Measurements from ENCODE around the gene OGFOD3. TPM values are rescaled to one million over a fixed set of nuclear protein-coding genes. Genes with fewer than 3 reads are reported as not detected.

Gene OGFOD3
- total and polyA plus RNA-seq, 2 donors (not counting 3 experiments of a cell fraction or from before 2014, with no cell fraction given), result 31.7 to 34.8 TPM

- Histone ChIP-seq H4K20me1 (replicated peaks; ENCODE audit: control insufficient read depth, extremely low read depth, insufficient read depth, low read length) (no peaks in the 10 kb centered on the region), H3K4me3 (replicated peaks in 1 of 3; ENCODE audit: insufficient read depth in 1 of 3, low read depth in 1 of 3, low read length in 3 of 3) (no peak overlapping the region), H3K4me1 (ENCODE audit: control insufficient read depth, extremely low read depth, insufficient read depth, low read length) (no peaks in the 10 kb centered on the region), H2AFZ (ENCODE audit: low read depth, low read length) (no peak overlapping the region), H3K4me2 (ENCODE audit: insufficient read depth, low read length) (no peak overlapping the region), H3K27ac (ENCODE audit: insufficient read depth, low read depth, low read length) (no peak overlapping the region), H3K27me3 (ENCODE audit: control insufficient read depth in 2 of 2, insufficient read depth in 2 of 2, low read length in 2 of 2) (no peaks in the 10 kb centered on the region), H3K9ac (replicated peaks; ENCODE audit: extremely low read depth, insufficient read depth, low read length) (no peak overlapping the region), H3K9me1 (replicated peaks; ENCODE audit: control insufficient read depth, extremely low read depth, insufficient read depth, low read length) (no peaks in the 10 kb centered on the region), H3K79me2 (ENCODE audit: control insufficient read depth, insufficient read depth, low read length) (no peaks in the 10 kb centered on the region), H3K9me3 (replicated peaks; ENCODE audit: control insufficient read depth, insufficient read depth, low read length) (no peaks in the 10 kb centered on the region), H3K36me3 (ENCODE audit: control insufficient read depth in 2 of 2, extremely low read depth in 1 of 2, insufficient read depth in 2 of 2, low read length in 2 of 2) (no peaks in the 10 kb centered on the region)
- CTCF ChIA-PET, result interaction anchor here (1.1 to 1.2 kb wide), 2 partner anchors 8 to 14 kb away, joined by 4 to 6 read pairs; no protein-coding TSS in a partner anchor
- no TSS peak for BruUV-seq (replicated peaks)
- DNase-seq (ENCODE audit: low read depth, low spot score) (no peak), FAIRE-seq (no peak)
- dilution Hi-C loops (cut with MboI; ENCODE audit: extremely low pct_ligation_motif_present, low sequenced_read_pairs) (no loop called here), intact Hi-C loops (cut with micrococcal nuclease) (loop anchor here (10.0 kb wide), 2 partner anchors 165 to 375 kb away; partner anchors contain the start of genes DCXR and RAC3)
- TF ChIP-seq GATA2 (IDR thresholded peaks at IDR 0.05; ENCODE audit: insufficient read depth, insufficient read length, low read depth, low read length), result no peak
- no peak for TF ChIP-seq FOS (IDR thresholded peaks at IDR 0.05; ENCODE audit: borderline replicate concordance, insufficient read depth, low read length)
- TF ChIP-seq POLR2A (IDR thresholded peaks at IDR 0.05; ENCODE audit: low read depth, low read length), result no peak
- POLR2A ChIA-PET, result no interaction called here
Measured at GRCh38 chr17:82410014-82410716, 8.2 kb downstream of the OGFOD3 start.

DNA sequence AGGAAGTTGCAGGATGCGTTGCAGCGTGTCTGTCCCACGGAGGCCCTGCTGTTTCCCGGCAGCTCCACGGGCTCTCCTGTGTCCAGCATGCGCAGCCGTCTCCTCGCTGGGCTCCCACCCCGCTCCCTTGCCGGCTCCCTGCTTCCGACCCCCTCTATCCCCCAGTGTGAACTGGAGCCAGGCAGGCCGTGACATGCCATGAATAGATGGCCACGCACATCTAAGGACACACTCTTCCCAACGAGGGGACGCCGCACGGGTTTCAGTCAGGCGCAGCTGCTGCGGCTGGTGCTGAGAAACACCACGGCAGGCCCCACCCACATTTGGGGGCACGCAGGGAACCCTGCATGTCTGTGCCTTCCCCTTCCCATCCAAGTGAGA, 9.5 kb downstream of the OGFOD3 start:
- TF ChIP-seq, protein P1, sequence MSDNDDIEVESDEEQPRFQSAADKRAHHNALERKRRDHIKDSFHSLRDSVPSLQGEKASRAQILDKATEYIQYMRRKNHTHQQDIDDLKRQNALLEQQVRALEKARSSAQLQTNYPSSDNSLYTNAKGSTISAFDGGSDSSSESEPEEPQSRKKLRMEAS (IDR thresholded peaks at IDR 0.05; ENCODE audit: insufficient read depth, insufficient read length), result no peak
- DNase-seq (ENCODE audit: low read depth, low spot score) (no peak), FAIRE-seq (no peak)
- no peaks in the 10 kb centered on the region for H3K27me3 ChIP-seq (ENCODE audit: control insufficient read depth in 2 of 2, insufficient read depth in 2 of 2, low read length in 2 of 2)
- H3K4me2 ChIP-seq (ENCODE audit: insufficient read depth, low read length), result no peak overlapping the region
- BruUV-seq (replicated peaks), result no TSS peak
- POLR2A ChIA-PET, result no interaction called here
- H3K9me3 ChIP-seq (replicated peaks; ENCODE audit: control insufficient read depth, insufficient read depth, low read length), result no peaks in the 10 kb centered on the region
- dilution Hi-C loops (cut with MboI; ENCODE audit: extremely low pct_ligation_motif_present, low sequenced_read_pairs), result no loop called here
- H4K20me1 ChIP-seq (replicated peaks; ENCODE audit: control insufficient read depth, extremely low read depth, insufficient read depth, low read length), result no peaks in the 10 kb centered on the region
- H3K9me1 ChIP-seq (replicated peaks; ENCODE audit: control insufficient read depth, extremely low read depth, insufficient read depth, low read length), result no peaks in the 10 kb centered on the region
- no peak overlapping the region for H2AFZ ChIP-seq (ENCODE audit: low read depth, low read length)
- intact Hi-C loops (cut with micrococcal nuclease), result no loop called here
- H3K36me3 ChIP-seq (ENCODE audit: control insufficient read depth in 2 of 2, extremely low read depth in 1 of 2, insufficient read depth in 2 of 2, low read length in 2 of 2), result no peaks in the 10 kb centered on the region
- H3K27ac ChIP-seq (ENCODE audit: insufficient read depth, low read depth, low read length), result no peak overlapping the region
- CTCF ChIA-PET, result no interaction called here
- no peak overlapping the region for H3K4me3 ChIP-seq (replicated peaks in 1 of 3; ENCODE audit: insufficient read depth in 1 of 3, low read depth in 1 of 3, low read length in 3 of 3)
- H3K9ac ChIP-seq (replicated peaks; ENCODE audit: extremely low read depth, insufficient read depth, low read length), result no peak overlapping the region
- no peaks in the 10 kb centered on the region for H3K79me2 ChIP-seq (ENCODE audit: control insufficient read depth, insufficient read depth, low read length)
- H3K4me1 ChIP-seq (ENCODE audit: control insufficient read depth, extremely low read depth, insufficient read depth, low read length), result no peaks in the 10 kb centered on the region

Measured in endothelial cell of umbilical vein (primary cell).